ENCODE measurements around the gene TRERF1.

GRCh38 chr6:42488129-42488528 lies 36.4 kb upstream of the TRERF1 start:
- TF ChIP-seq CTCF (IDR thresholded peaks at IDR 0.05): no peak
- no peak for TF ChIP-seq POLR2A (IDR thresholded peaks at IDR 0.05)
